SU-DHL-6 (cell line): ENCODE measurements around the gene WDR81.

Experiments used
- H2AFZ ChIP-seq: fragments of 200-600 bp; sonication (generic); 2 replicates; pipeline ENCODE4 v1.6.1; 2014; ENCODE audit warnings: low read depth, mild to moderate bottlenecking, moderate library complexity, mixed read lengths, antibody characterized with exemption, low read length; ENCODE audit not compliant: severe bottlenecking
- H3F3A ChIP-seq: fragments of 200-600 bp; shearing (Covaris generic); 2 replicates; pipeline ENCODE4 v1.6.0; 2016; ENCODE audit warnings: antibody characterized with exemption, mild to moderate bottlenecking; ENCODE audit not compliant: insufficient read depth
- H3K27ac ChIP-seq: fragments of 200-600 bp; sonication (generic); 2 replicates; pipeline ENCODE4 v1.5.1; 2016; ENCODE audit warnings: low read depth, mild to moderate bottlenecking, low read length, moderate library complexity, mixed read lengths
- H3K27me3 ChIP-seq: fragments of 200-600 bp; sonication (generic), shearing (Covaris generic); 2 replicates; pipeline ENCODE4 v1.6.0; 2014; ENCODE audit warnings: mild to moderate bottlenecking, low read length
- H3K36me3 ChIP-seq: fragments of 200-600 bp; sonication (generic); 2 replicates; pipeline ENCODE4 v1.6.1; 2014; ENCODE audit warnings: mild to moderate bottlenecking, low read length, mixed read lengths
- H3K4me2 ChIP-seq: fragments of 300-600, 200-600 bp; shearing (Covaris generic), sonication (generic); 2 replicates; pipeline ENCODE4 v1.6.0; 2014; ENCODE audit warnings: low read length, low read depth, mild to moderate bottlenecking; ENCODE audit not compliant: poor library complexity, severe bottlenecking
- H3K4me3 ChIP-seq: fragments of 200-600 bp; sonication (generic); 2 replicates; pipeline ENCODE4 v1.5.1; 2014; ENCODE audit warnings: antibody characterized with exemption, low read length, mild to moderate bottlenecking, mixed read lengths; ENCODE audit not compliant: insufficient read depth, poor library complexity, severe bottlenecking
- H3K79me2 ChIP-seq: fragments of 200-600 bp; sonication (generic); 2 replicates; pipeline ENCODE4 v1.6.1; 2014; ENCODE audit warnings: mild to moderate bottlenecking, low read length, moderate library complexity; ENCODE audit not compliant: insufficient read depth
- H3K9ac ChIP-seq: fragments of 200-600 bp; sonication (generic); 2 replicates; pipeline ENCODE4 v1.7.0; 2014; ENCODE audit warnings: mild to moderate bottlenecking, low read length
- H3K9me2 ChIP-seq: fragments of 200-600 bp; sonication (generic); replicated peaks from 2 replicates; pipeline ENCODE4 v1.6.1; 2014; ENCODE audit warnings: low read length; ENCODE audit not compliant: insufficient read depth
- H3K9me3 ChIP-seq: fragments of 200-600 bp; sonication (generic); 2 replicates; pipeline ENCODE4 v1.6.1; 2014; ENCODE audit warnings: low read length, mixed read lengths; ENCODE audit not compliant: insufficient read depth
- H4K20me1 ChIP-seq: fragments of 200-600 bp; sonication (generic); 2 replicates; pipeline ENCODE4 v1.6.1; 2014; ENCODE audit warnings: low read depth, mild to moderate bottlenecking, antibody characterized with exemption, low read length, moderate library complexity, mixed read lengths
- CTCF ChIP-seq: fragments of 200-600 bp; sonication (generic); IDR thresholded peaks from one replicate; pipeline ENCODE4 v1.5.1; 2017; ENCODE audit warnings: antibody characterized with exemption, mild to moderate bottlenecking, low read length, moderate library complexity; ENCODE audit not compliant: insufficient read depth, poor library complexity, severe bottlenecking
- EZH2phosphoT487 ChIP-seq: fragments of 200-600 bp; sonication (generic), shearing (Covaris generic); conservative IDR thresholded peaks from 2 replicates; pipeline ENCODE4 v1.6.1; 2018; ENCODE audit warnings: mild to moderate bottlenecking, antibody characterized with exemption, low read length, moderate library complexity, mixed read lengths

Gene WDR81

GRCh38 chr17:1730326-1731193 lies 6.1 kb downstream of the WDR81 start:
- Histone ChIP-seq H2AFZ (no peak overlapping the region), H3K4me3 (no peak overlapping the region), H3K79me2 (peaks cover 12% of the 10 kb centered on the region; the same call in 1 of the 2 replicates), H3K9ac (no peak overlapping the region), H3K4me2 (no peak overlapping the region), H3K27me3 (no peaks in the 10 kb centered on the region), H3K9me2 (no peaks in the 10 kb centered on the region), H3F3A (no peaks in the 10 kb centered on the region), H3K36me3 (no peaks in the 10 kb centered on the region), H3K9me3 (no peaks in the 10 kb centered on the region), H3K27ac (no peak overlapping the region), H4K20me1 (no peaks in the 10 kb centered on the region)
- TF ChIP-seq CTCF: no peak
- TF ChIP-seq EZH2phosphoT487: no peak

- Histone ChIP-seq H3K4me3 (no peak overlapping the region), H2AFZ (no peak overlapping the region), H3K9me3 (no peaks in the 10 kb centered on the region), H3K27me3 (no peaks in the 10 kb centered on the region), H3K79me2 (peaks cover 6% of the 10 kb centered on the region; the same call in 1 of the 2 replicates), H3K36me3 (no peaks in the 10 kb centered on the region), H3K27ac (no peak overlapping the region), H3K9me2 (no peaks in the 10 kb centered on the region), H4K20me1 (no peaks in the 10 kb centered on the region), H3K9ac (no peak overlapping the region), H3K4me2 (no peak overlapping the region), H3F3A (no peaks in the 10 kb centered on the region)
- TF ChIP-seq EZH2phosphoT487 (no peak), CTCF (no peak)
These were observed 6.6 kb downstream of the WDR81 start for GRCh38 chr17:1731194-1731506.

- Histone ChIP-seq H4K20me1 (no peaks in the 10 kb centered on the region), H3F3A (no peaks in the 10 kb centered on the region), H3K4me3 (no peak overlapping the region), H3K79me2 (no peaks in the 10 kb centered on the region), H3K27ac (no peak overlapping the region), H3K9ac (no peak overlapping the region), H3K27me3 (no peaks in the 10 kb centered on the region), H3K9me2 (no peaks in the 10 kb centered on the region), H3K4me2 (no peak overlapping the region), H2AFZ (no peak overlapping the region), H3K36me3 (no peaks in the 10 kb centered on the region), H3K9me3 (no peaks in the 10 kb centered on the region)
- TF ChIP-seq EZH2phosphoT487 (no peak), CTCF (no peak)
These were observed 7.8 kb downstream of the WDR81 start for GRCh38 chr17:1732241-1732832.
